Neuronal stem cell (in vitro differentiated cells): ENCODE results near the gene USHBP1.
"Not testable (repeated sequence)": the region's sequence is repeated elsewhere in the genome, so short reads cannot be mapped to it uniquely, and the experiment has no call there.

Source experiments
- DNase-seq: peaks from one replicate; pipeline ENCODE4 v3.0.0-alpha.2; 2013; ENCODE audit warnings: low spot score
- H2AFZ ChIP-seq: one replicate; pipeline ENCODE4 v1.6.1; 2013; ENCODE audit warnings: mild to moderate bottlenecking, low read length, inconsistent platforms
- H2AK5ac ChIP-seq: 2 replicates; pipeline ENCODE4 v1.6.1; 2013; ENCODE audit warnings: low read depth, mild to moderate bottlenecking, inconsistent platforms, low read length, moderate library complexity, mixed read lengths
- H2BK120ac ChIP-seq: 2 replicates; pipeline ENCODE4 v1.6.1; 2013; ENCODE audit warnings: low read depth, mild to moderate bottlenecking, inconsistent platforms, low read length, moderate library complexity, mixed read lengths
- H2BK12ac ChIP-seq: one replicate; pipeline ENCODE4 v1.6.1; 2013; ENCODE audit warnings: low read length, inconsistent platforms
- H2BK15ac ChIP-seq: 2 replicates; pipeline ENCODE4 v1.6.1; 2013; ENCODE audit warnings: mild to moderate bottlenecking, low read length, inconsistent platforms, mixed read lengths
- H2BK5ac ChIP-seq: one replicate; pipeline ENCODE4 v1.6.1; 2013; ENCODE audit warnings: inconsistent platforms, mild to moderate bottlenecking, low read length, moderate library complexity
- H3K14ac ChIP-seq: one replicate; pipeline ENCODE4 v1.6.1; 2013; ENCODE audit warnings: low read length, inconsistent platforms
- H3K18ac ChIP-seq: 2 replicates; pipeline ENCODE4 v1.6.1; 2013; ENCODE audit warnings: low read length, inconsistent platforms
- H3K23ac ChIP-seq: 2 replicates; pipeline ENCODE4 v1.6.1; 2013; ENCODE audit warnings: low read depth, mild to moderate bottlenecking, mixed read lengths, low read length, inconsistent platforms; ENCODE audit not compliant: poor library complexity
- H3K27ac ChIP-seq: replicated peaks from 3 replicates; pipeline ENCODE4 v1.5.1; 2013; ENCODE audit warnings: low read length, inconsistent platforms
- H3K27me3 ChIP-seq, 3 experiments: 2 replicates each; pipeline ENCODE4 v1.6.1; 2013; ENCODE audit warnings: low read length in 3 of 3, mild to moderate bottlenecking in 2 of 3, inconsistent platforms in 1 of 3, low read depth in 1 of 3, mixed read lengths in 1 of 3, moderate library complexity in 1 of 3; ENCODE audit not compliant: control insufficient read depth in 3 of 3, insufficient read depth in 3 of 3
- H3K36me3 ChIP-seq, 2 donors: replicated peaks in 1 of 2; 2 replicates each; pipeline ENCODE4 v1.6.1; 2013; ENCODE audit warnings: low read length in 2 of 2; ENCODE audit not compliant: control insufficient read depth in 2 of 2, insufficient read depth in 2 of 2
- H3K4ac ChIP-seq: 2 replicates; pipeline ENCODE4 v1.6.1; 2013; ENCODE audit warnings: inconsistent platforms, mild to moderate bottlenecking, low read length, moderate library complexity
- H3K4me1 ChIP-seq, 2 donors: 1 replicate in 1 of 2; 2 replicates in 1 of 2; pipeline ENCODE4 v1.6.1; 2013; ENCODE audit warnings: low read length in 2 of 2, low read depth in 1 of 2; ENCODE audit not compliant: control insufficient read depth in 2 of 2, insufficient read depth in 1 of 2
- H3K4me2 ChIP-seq: one replicate; pipeline ENCODE4 v1.6.1; 2013; ENCODE audit warnings: mild to moderate bottlenecking, low read length, inconsistent platforms; ENCODE audit not compliant: insufficient read depth, poor library complexity, severe bottlenecking
- H3K4me3 ChIP-seq, 2 donors: 2 replicates each; pipeline ENCODE4 v1.5.1; 2013; ENCODE audit warnings: low read length in 2 of 2, mild to moderate bottlenecking in 2 of 2, inconsistent platforms in 1 of 2, moderate library complexity in 1 of 2
- H3K79me1 ChIP-seq: one replicate; pipeline ENCODE4 v1.6.1; 2013; ENCODE audit warnings: low read depth, mild to moderate bottlenecking, inconsistent platforms, low read length, moderate library complexity
- H3K9ac ChIP-seq: one replicate; pipeline ENCODE4 v1.6.1; 2013; ENCODE audit warnings: mild to moderate bottlenecking, low read depth, low read length, inconsistent platforms; ENCODE audit not compliant: poor library complexity
- H3K9me3 ChIP-seq, 2 donors: replicated peaks in 1 of 2; 2 replicates each; pipeline versions ENCODE3 to v1.6.1; 2013; ENCODE audit warnings: low read length in 2 of 2, mild to moderate bottlenecking in 2 of 2, inconsistent platforms in 1 of 2, low read depth in 1 of 2, mixed read lengths in 1 of 2, moderate library complexity in 1 of 2; ENCODE audit not compliant: control insufficient read depth in 2 of 2, insufficient read depth in 1 of 2
- H4K8ac ChIP-seq: one replicate; pipeline ENCODE4 v1.6.1; 2013; ENCODE audit warnings: low read depth, mild to moderate bottlenecking, inconsistent platforms, low read length, moderate library complexity
- H4K91ac ChIP-seq: one replicate; pipeline ENCODE4 v1.6.1; 2013; ENCODE audit warnings: low read length, low read depth, mild to moderate bottlenecking, inconsistent platforms; ENCODE audit not compliant: poor library complexity
- WGBS, 2 donors: extraction: QIAGEN DNeasy Blood & Tissue Kit; methylation state at CpG; one replicate each; pipeline ENCODE4 v1.1.7; 2013; ENCODE audit warnings: missing lambda C conversion rate in 2 of 2, mixed read lengths in 1 of 2; ENCODE audit not compliant: insufficient read length in 2 of 2, insufficient replicate concordance in 1 of 2; ENCODE audit errors: extremely low coverage in 2 of 2; 5-methylcytosine and 5-hydroxymethylcytosine counted together

USHBP1 gene

GRCh38 chr19:17279436-17279835 is 14.9 kb upstream of the USHBP1 start:
- WGBS, 2 donors: no CpG with 5 or more reads among the region's 3 CpGs
- Histone ChIP-seq H3K23ac (no peak overlapping the region), H2BK15ac (no peak overlapping the region), H2AFZ (no peak overlapping the region), H4K91ac (no peak overlapping the region), H3K4me1 (peaks cover 0 to 3% of the 10 kb centered on the region in 2 donors), H4K8ac (no peak overlapping the region), H3K4ac (no peak overlapping the region), H3K27me3 (peaks cover 0 to 14% (median 2%) of the 10 kb centered on the region in 3 experiments), H3K9me3 (no peaks in the 10 kb centered on the region), H3K79me1 (no peaks in the 10 kb centered on the region), H3K27ac (no peak overlapping the region), H2AK5ac (no peak overlapping the region), H2BK120ac (no peak overlapping the region), H3K18ac (no peak overlapping the region), H2BK5ac (no peak overlapping the region), H3K36me3 (peaks cover 21 to 49% of the 10 kb centered on the region in 2 donors), H3K4me2 (no peak overlapping the region), H2BK12ac (no peak overlapping the region), H3K9ac (no peak overlapping the region), H3K4me3 (no peak overlapping the region), H3K14ac (no peak overlapping the region)
- DNase-seq: no peak

DNA sequence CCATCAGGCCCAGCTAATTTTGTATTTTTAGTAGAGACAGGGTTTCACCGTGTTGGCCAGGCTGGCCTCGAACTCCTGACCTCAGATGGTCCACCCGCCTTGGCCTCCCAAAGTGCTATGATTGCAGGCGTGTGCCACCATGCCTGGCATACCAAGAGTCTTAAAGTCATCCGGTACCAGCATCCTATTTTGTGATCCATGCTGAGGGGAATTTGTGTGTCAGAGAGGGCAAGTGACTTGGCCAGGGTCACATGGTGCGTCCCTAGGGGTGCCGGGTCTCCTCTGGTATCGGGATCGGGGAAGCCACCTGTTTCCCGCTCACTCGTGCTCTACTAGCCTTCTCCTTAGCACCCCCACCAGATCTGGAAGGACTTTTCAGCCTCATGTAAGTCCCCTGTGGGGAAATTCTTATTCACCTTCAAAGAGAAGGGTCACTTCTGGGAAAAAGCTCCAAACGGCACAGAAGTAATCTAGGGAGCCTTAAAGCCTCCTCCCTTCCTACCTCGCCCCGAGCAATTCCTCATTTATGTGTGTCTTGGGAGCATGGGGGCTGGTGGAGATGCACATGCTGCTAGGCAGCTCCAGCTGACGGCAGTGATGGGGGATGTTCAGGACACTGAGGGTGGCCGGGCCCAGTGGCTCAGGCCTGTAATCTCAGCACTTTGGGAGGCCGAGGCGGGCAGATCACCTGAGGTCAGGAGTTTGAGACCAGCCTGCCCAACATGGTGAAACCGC is 11.1 kb upstream of the USHBP1 start:
- no peak for DNase-seq
- no peak overlapping the region for H2AK5ac ChIP-seq
- no peak overlapping the region for H3K27ac ChIP-seq
- no CpG with 5 or more reads among the region's 19 CpGs for WGBS, 2 donors
- H2BK120ac ChIP-seq: no peak overlapping the region
- no peak overlapping the region for H3K4me2 ChIP-seq
- H3K18ac ChIP-seq: no peak overlapping the region
- H2AFZ ChIP-seq: no peak overlapping the region
- H4K91ac ChIP-seq: no peak overlapping the region
- no peaks in the 10 kb centered on the region for H3K4me1 ChIP-seq
- H3K36me3 ChIP-seq: peaks cover 34 to 76% of the 10 kb centered on the region in 2 donors
- H3K9ac ChIP-seq: no peak overlapping the region
- no peaks in the 10 kb centered on the region for H3K79me1 ChIP-seq
- no peak overlapping the region for H3K23ac ChIP-seq
- peak overlapping the region in 1 of 2 donors; percentile 51 for H3K4me3 ChIP-seq
- H2BK5ac ChIP-seq: no peak overlapping the region
- H3K9me3 ChIP-seq: no peaks in the 10 kb centered on the region
- no peak overlapping the region for H3K14ac ChIP-seq
- H3K4ac ChIP-seq: no peak overlapping the region
- H2BK15ac ChIP-seq: no peak overlapping the region
- no peak overlapping the region for H4K8ac ChIP-seq
- H3K27me3 ChIP-seq: no peaks in the 10 kb centered on the region
- H2BK12ac ChIP-seq: no peak overlapping the region

DNA sequence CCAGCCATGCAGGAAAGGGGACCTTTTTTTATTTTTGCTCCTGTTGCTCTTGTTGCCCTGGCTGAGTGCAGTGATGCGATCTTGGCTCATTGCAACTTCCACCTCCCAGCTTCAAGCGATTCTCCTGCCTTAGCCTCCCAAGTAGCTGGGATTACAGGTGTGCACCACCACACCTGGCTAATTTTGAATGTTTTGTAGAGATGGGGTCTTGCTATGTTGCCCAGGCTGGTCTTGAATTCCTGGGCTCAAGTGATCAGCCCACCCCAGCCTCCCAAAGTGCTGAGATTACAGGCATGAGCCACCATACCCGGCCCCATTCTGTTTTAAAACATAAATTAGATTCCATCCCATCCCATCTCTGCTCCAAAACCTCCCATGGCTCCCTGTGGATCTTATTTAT is 10.3 kb upstream of the USHBP1 start:
- not testable (repeated sequence) for H2BK5ac ChIP-seq, H3K23ac ChIP-seq, H4K8ac ChIP-seq, H3K27me3 ChIP-seq, H3K4me3 ChIP-seq, H2AFZ ChIP-seq, H3K4me2 ChIP-seq, DNase-seq, H3K9me3 ChIP-seq, H2AK5ac ChIP-seq, H3K4ac ChIP-seq, H2BK120ac ChIP-seq, H3K27ac ChIP-seq, H2BK15ac ChIP-seq, H3K18ac ChIP-seq, H4K91ac ChIP-seq, H3K9ac ChIP-seq, H3K4me1 ChIP-seq, H2BK12ac ChIP-seq, H3K14ac ChIP-seq, H3K79me1 ChIP-seq
- no CpG with 5 or more reads among the region's 3 CpGs for WGBS, 2 donors
- peaks cover 34 to 82% of the 10 kb centered on the region in 2 donors for H3K36me3 ChIP-seq

DNA sequence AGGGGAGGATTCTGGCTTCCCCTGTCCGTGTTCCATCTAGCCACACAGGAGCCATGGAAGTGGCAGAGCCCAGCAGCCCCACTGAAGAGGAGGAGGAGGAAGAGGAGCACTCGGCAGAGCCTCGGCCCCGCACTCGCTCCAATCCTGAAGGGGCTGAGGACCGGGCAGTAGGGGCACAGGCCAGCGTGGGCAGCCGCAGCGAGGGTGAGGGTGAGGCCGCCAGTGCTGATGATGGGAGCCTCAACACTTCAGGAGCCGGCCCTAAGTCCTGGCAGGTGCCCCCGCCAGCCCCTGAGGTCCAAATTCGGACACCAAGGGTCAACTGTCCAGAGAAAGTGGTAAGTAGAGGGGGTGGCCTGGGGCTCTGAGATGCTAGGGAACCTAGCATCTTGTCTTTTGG is 4.2 kb upstream of the USHBP1 start:
- H3K4ac ChIP-seq: no peak overlapping the region

More for the DNA sequence above, 4.2 kb upstream of the USHBP1 start:
- Histone ChIP-seq H3K27ac (no peak overlapping the region), H3K4me2 (no peak overlapping the region), H3K9me3 (no peaks in the 10 kb centered on the region), H3K14ac (no peak overlapping the region), H3K23ac (no peak overlapping the region), H2BK15ac (no peak overlapping the region), H4K91ac (no peak overlapping the region), H3K4me1 (peaks cover 4 to 7% of the 10 kb centered on the region in 2 donors), H3K27me3 (no peaks in the 10 kb centered on the region), H2BK120ac (no peak overlapping the region), H2BK5ac (no peak overlapping the region), H4K8ac (no peak overlapping the region), H3K9ac (no peak overlapping the region), H2AK5ac (no peak overlapping the region), H3K36me3 (peaks cover 8 to 35% of the 10 kb centered on the region in 2 donors), H3K79me1 (peaks cover 4% of the 10 kb centered on the region), H2BK12ac (no peak overlapping the region), H2AFZ (no peak overlapping the region), H3K4me3 (peak overlapping the region in 1 of 2 donors; percentile 20), H3K18ac (no peak overlapping the region)
- no peak for DNase-seq
- no CpG with 5 or more reads among the region's 13 CpGs for WGBS, 2 donors
